Measurements from ENCODE around the gene XYLT1. TPM values are rescaled to one million over a fixed set of nuclear protein-coding genes. Genes with fewer than 3 reads are reported as not detected.

Gene XYLT1
- total RNA-seq, 1 donor from 2014 or later = 17.0 TPM

- DNase-seq (ENCODE audit: low spot score) = no peak
Measured at GRCh38 chr16:17061326-17061725, 409.4 kb downstream of the XYLT1 start.

DNA sequence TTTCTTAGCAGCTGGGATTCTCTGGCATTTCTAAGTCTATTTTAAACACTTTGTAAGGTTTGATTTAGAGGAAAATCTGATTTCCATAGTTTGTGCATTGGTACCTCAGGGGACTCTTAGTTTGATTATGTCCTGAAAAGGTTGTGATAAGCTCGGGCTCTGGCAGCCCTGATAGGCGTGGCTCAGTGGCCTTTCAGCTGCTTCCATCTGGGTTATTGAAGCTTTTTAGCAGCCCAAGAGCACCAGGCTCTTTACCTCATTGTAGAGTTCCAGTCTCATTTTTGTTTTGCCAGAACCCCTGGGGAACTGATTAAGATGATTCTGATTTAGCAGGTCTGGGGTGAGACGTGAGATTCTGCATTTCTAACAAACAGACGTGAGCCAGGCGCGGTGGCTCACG, 412.3 kb downstream of the XYLT1 start:
- no peak for DNase-seq (ENCODE audit: low spot score)

DNA sequence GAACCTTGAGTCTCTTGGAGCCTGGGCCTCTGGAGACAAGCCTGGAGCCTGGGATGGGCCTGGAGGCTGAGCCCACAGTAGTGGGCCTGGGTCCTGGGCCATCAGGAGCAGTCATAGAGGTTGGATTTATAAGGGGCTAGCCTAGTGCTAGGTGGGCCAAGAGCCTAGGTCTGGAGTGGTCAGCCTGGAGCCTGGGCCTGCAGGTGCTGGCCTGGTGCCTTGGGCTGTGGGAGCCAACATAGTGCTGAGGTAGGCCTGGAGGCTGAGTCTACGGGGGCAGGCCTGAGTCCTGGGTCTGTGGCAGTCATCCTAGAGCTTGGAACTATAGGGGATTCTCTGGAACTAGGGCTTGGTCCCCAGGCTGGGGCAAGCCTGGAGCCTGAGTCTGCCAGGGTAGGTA, 414.1 kb downstream of the XYLT1 start:
- DNase-seq (ENCODE audit: low spot score) = no peak

DNA sequence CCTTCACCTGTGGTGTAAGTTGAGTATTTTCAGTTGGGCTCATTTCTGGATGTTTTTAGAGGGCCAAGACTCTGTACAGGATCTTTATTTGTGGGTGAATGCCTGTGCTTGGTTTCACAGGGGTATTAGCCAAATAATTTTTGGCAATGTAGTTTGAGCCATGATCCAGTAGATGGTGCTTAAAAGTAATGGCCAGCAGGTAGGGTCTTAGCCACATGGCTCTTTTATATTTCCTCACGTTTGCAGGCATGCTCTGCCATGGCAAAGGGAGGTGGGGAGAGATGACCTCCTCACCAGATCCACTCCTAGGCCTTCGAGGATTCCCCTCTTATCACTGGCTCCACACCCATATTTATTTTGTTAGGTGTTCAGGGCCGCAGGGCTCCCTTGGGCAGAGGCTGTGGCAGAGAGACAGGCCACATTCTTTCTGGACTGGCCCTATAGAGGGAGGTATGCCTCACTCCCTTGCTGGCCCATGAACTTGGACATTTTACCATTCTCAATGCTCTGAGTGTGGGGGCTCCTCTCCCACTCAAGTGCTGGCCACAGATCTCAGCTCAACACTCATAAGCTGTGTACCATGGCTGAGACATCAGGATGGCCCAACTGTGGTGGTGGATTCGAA, 417.1 kb downstream of the XYLT1 start:
- no peak for DNase-seq (ENCODE audit: low spot score)

All from ureter (tissue), 1 donor.